H1 (cell line): ENCODE measurements around the gene GALNT18. TPM values are rescaled to one million over a fixed set of nuclear protein-coding genes. Genes with fewer than 3 reads are reported as not detected.

Source experiments
- CHD1 ChIP-seq: IDR thresholded peaks from 2 replicates; pipeline ENCODE4 v1.6.1; 2012; ENCODE audit warnings: low read depth, low read length, improper control_type of control experiment
- CTBP2 ChIP-seq: IDR thresholded peaks from 2 replicates; pipeline ENCODE4 v1.7.0; 2011; ENCODE audit warnings: borderline replicate concordance, mild to moderate bottlenecking, moderate library complexity, mixed read lengths, low read length; ENCODE audit not compliant: insufficient read depth, insufficient read length
- EGR1 ChIP-seq: IDR thresholded peaks from 2 replicates; pipeline ENCODE4 v1.6.1; 2011; ENCODE audit warnings: low read depth, low read length, borderline replicate concordance
- RAD21 ChIP-seq, 2 experiments: IDR thresholded peaks in 1 of 2; conservative IDR thresholded peaks in 1 of 2; 2 replicates each; pipeline ENCODE4 v1.6.1; 2011; ENCODE audit warnings: low read depth in 2 of 2, low read length in 2 of 2, improper control_type of control experiment in 1 of 2, inconsistent platforms in 1 of 2, mild to moderate bottlenecking in 1 of 2, moderate library complexity in 1 of 2
- RNF2 ChIP-seq: fragments of 200-900, 300-1000 bp; sonication (generic); IDR thresholded peaks from 2 replicates; pipeline ENCODE4 v1.7.1; 2016; ENCODE audit warnings: borderline replicate concordance, low read depth, mild to moderate bottlenecking, antibody characterized with exemption, low read length; ENCODE audit not compliant: poor library complexity, severe bottlenecking; ENCODE audit errors: missing control alignments
- SP4 ChIP-seq: IDR thresholded peaks from 2 replicates; pipeline ENCODE4 v1.6.1; 2012; ENCODE audit warnings: low read length, inconsistent platforms
- polyA plus RNA-seq, 7 experiments: library from polyadenylated mRNA; depleted of rRNA in 3 of 7; stranded (reverse) in 5 of 7; unstranded in 2 of 7; fragments of >200 nt in 5 of 7; fragments of 200-250 nt in 2 of 7; gene quantifications; 1 replicate in 5 of 7; 2 replicates in 1 of 7; 4 replicates in 1 of 7; pipeline versions ENCODE4 v1.2.1 to v1.2.3, GENCODE V29; 2011 to 2013; ENCODE audit warnings: missing spikeins in 2 of 7, mixed read lengths in 2 of 7
- total RNA-seq: library from RNA; stranded (reverse); fragmentation: NEBNext Ultra II Directional; extraction: Animal tissue kit (Norgen Biotek cat#: 25700); gene quantifications from 2 replicates; pipeline ENCODE4 v1.2.1, GENCODE V29; 2021

Gene GALNT18
- total and polyA plus RNA-seq, 2 of the 8 experiments (the other 6 are each of a cell fraction or from before 2014, with no cell fraction given) = 6.0 to 9.4 TPM

GRCh38 chr11:11636671-11637070 lies 14.9 kb upstream of the GALNT18 start (continued):
- TF ChIP-seq RAD21 (IDR thresholded peaks at IDR 0.05 in 1 of 2, conservative IDR thresholded peaks at IDR 0.05 in 1 of 2; ENCODE audit: low read depth in 2 of 2, low read length in 2 of 2) = no peak
- TF ChIP-seq EGR1 = no peak
- no peak for TF ChIP-seq CHD1
- TF ChIP-seq RNF2 = no peak
- TF ChIP-seq SP4 = no peak
- TF ChIP-seq CTBP2 = no peak
